ENCODE measurements around the gene SH2D3C. TPM values are rescaled to one million over a fixed set of nuclear protein-coding genes. Genes with fewer than 3 reads are reported as not detected.

SH2D3C gene
- total and polyA plus RNA-seq, 2 donors, result 18.2 to 25.1 TPM

GRCh38 chr9:127714951-127715469, 63.5 kb downstream of the SH2D3C start:
- WGBS, result 1% methylated on average over 44 of the region's 44 CpGs
- DNase-seq (ENCODE audit: low read depth in 6 of 9, low spot score in 9 of 9), result peak in 1 of 9 donors; percentile 26
- H3K27ac ChIP-seq (ENCODE audit: low read depth in 1 of 2, low read length in 1 of 2), result peak overlapping the region in 1 of 2 donors; percentile 36
- H3K4me3 ChIP-seq (ENCODE audit: low read length in 2 of 2), result peak overlapping the region; percentile 69 to 94
- peaks cover 15 to 38% of the 10 kb centered on the region in 2 donors for H3K4me1 ChIP-seq (ENCODE audit: control insufficient read depth in 2 of 2, insufficient read depth in 2 of 2, low read length in 2 of 2)
- H3K9me3 ChIP-seq (ENCODE audit: control insufficient read depth in 2 of 2, insufficient read depth in 1 of 2, low read length in 1 of 2), result peaks cover 0 to 9% of the 10 kb centered on the region in 2 donors
- H3K36me3 ChIP-seq (ENCODE audit: control insufficient read depth in 2 of 2, insufficient read depth in 2 of 2, low read length in 1 of 2), result no peaks in the 10 kb centered on the region
- H3K27me3 ChIP-seq (ENCODE audit: control insufficient read depth in 2 of 2, insufficient read depth in 1 of 2, low read length in 1 of 2), result peaks cover 0 to 12% of the 10 kb centered on the region in 2 donors

GRCh38 chr9:127714020-127714750, 64.3 kb downstream of the SH2D3C start:
- WGBS, result 88% methylated on average over 19 of the region's 19 CpGs

GRCh38 chr9:127712867-127713266, 65.6 kb downstream of the SH2D3C start:
- Histone ChIP-seq H3K9me3 (ENCODE audit: control insufficient read depth in 2 of 2, insufficient read depth in 1 of 2, low read length in 1 of 2) (peaks cover 0 to 13% of the 10 kb centered on the region in 2 donors), H3K27me3 (ENCODE audit: control insufficient read depth in 2 of 2, insufficient read depth in 1 of 2, low read length in 1 of 2) (peaks cover 0 to 12% of the 10 kb centered on the region in 2 donors), H3K4me3 (ENCODE audit: low read length in 2 of 2) (no peak overlapping the region), H3K36me3 (ENCODE audit: control insufficient read depth in 2 of 2, insufficient read depth in 2 of 2, low read length in 1 of 2) (no peaks in the 10 kb centered on the region), H3K27ac (ENCODE audit: low read depth in 1 of 2, low read length in 1 of 2) (no peak overlapping the region), H3K4me1 (ENCODE audit: control insufficient read depth in 2 of 2, insufficient read depth in 2 of 2, low read length in 2 of 2) (peaks cover 15 to 31% of the 10 kb centered on the region in 2 donors)
- no peak for DNase-seq (ENCODE audit: low read depth in 6 of 9, low spot score in 9 of 9)
- WGBS, result 96% methylated on average over 10 of the region's 10 CpGs

More at GRCh38 chr9:127714020-127714750, 64.3 kb downstream of the SH2D3C start:
- peaks cover 15 to 34% of the 10 kb centered on the region in 2 donors for H3K4me1 ChIP-seq (ENCODE audit: control insufficient read depth in 2 of 2, insufficient read depth in 2 of 2, low read length in 2 of 2)
- peaks cover 0 to 12% of the 10 kb centered on the region in 2 donors for H3K27me3 ChIP-seq (ENCODE audit: control insufficient read depth in 2 of 2, insufficient read depth in 1 of 2, low read length in 1 of 2)
- H3K9me3 ChIP-seq (ENCODE audit: control insufficient read depth in 2 of 2, insufficient read depth in 1 of 2, low read length in 1 of 2), result peaks cover 0 to 9% of the 10 kb centered on the region in 2 donors
- peak overlapping the region in 1 of 2 donors; percentile 69 for H3K4me3 ChIP-seq (ENCODE audit: low read length in 2 of 2)
- DNase-seq (ENCODE audit: low read depth in 6 of 9, low spot score in 9 of 9), result no peak
- H3K27ac ChIP-seq (ENCODE audit: low read depth in 1 of 2, low read length in 1 of 2), result no peak overlapping the region
- no peaks in the 10 kb centered on the region for H3K36me3 ChIP-seq (ENCODE audit: control insufficient read depth in 2 of 2, insufficient read depth in 2 of 2, low read length in 1 of 2)

- WGBS, result 97% methylated on average over 11 of the region's 11 CpGs
- Histone ChIP-seq H3K27me3 (ENCODE audit: control insufficient read depth in 2 of 2, insufficient read depth in 1 of 2, low read length in 1 of 2) (peaks cover 0 to 12% of the 10 kb centered on the region in 2 donors), H3K36me3 (ENCODE audit: control insufficient read depth in 2 of 2, insufficient read depth in 2 of 2, low read length in 1 of 2) (no peaks in the 10 kb centered on the region), H3K4me1 (ENCODE audit: control insufficient read depth in 2 of 2, insufficient read depth in 2 of 2, low read length in 2 of 2) (peaks cover 15 to 35% of the 10 kb centered on the region in 2 donors), H3K9me3 (ENCODE audit: control insufficient read depth in 2 of 2, insufficient read depth in 1 of 2, low read length in 1 of 2) (peaks cover 0 to 13% of the 10 kb centered on the region in 2 donors), H3K27ac (ENCODE audit: low read depth in 1 of 2, low read length in 1 of 2) (no peak overlapping the region), H3K4me3 (ENCODE audit: low read length in 2 of 2) (no peak overlapping the region)
- DNase-seq (ENCODE audit: low read depth in 6 of 9, low spot score in 9 of 9), result no peak
Measured at GRCh38 chr9:127712371-127712770, 66.1 kb downstream of the SH2D3C start.

GRCh38 chr9:127711831-127712274, 66.6 kb downstream of the SH2D3C start:
- Histone ChIP-seq H3K4me3 (ENCODE audit: low read length in 2 of 2) (no peak overlapping the region), H3K4me1 (ENCODE audit: control insufficient read depth in 2 of 2, insufficient read depth in 2 of 2, low read length in 2 of 2) (peaks cover 15 to 40% of the 10 kb centered on the region in 2 donors), H3K9me3 (ENCODE audit: control insufficient read depth in 2 of 2, insufficient read depth in 1 of 2, low read length in 1 of 2) (peaks cover 0 to 13% of the 10 kb centered on the region in 2 donors), H3K27ac (ENCODE audit: low read depth in 1 of 2, low read length in 1 of 2) (no peak overlapping the region), H3K27me3 (ENCODE audit: control insufficient read depth in 2 of 2, insufficient read depth in 1 of 2, low read length in 1 of 2) (peaks cover 0 to 12% of the 10 kb centered on the region in 2 donors), H3K36me3 (ENCODE audit: control insufficient read depth in 2 of 2, insufficient read depth in 2 of 2, low read length in 1 of 2) (no peaks in the 10 kb centered on the region)
- DNase-seq (ENCODE audit: low read depth in 6 of 9, low spot score in 9 of 9), result no peak
- WGBS, result 85% methylated on average over 11 of the region's 11 CpGs

GRCh38 chr9:127711226-127711701, 67.2 kb downstream of the SH2D3C start:
- Histone ChIP-seq H3K27me3 (ENCODE audit: control insufficient read depth in 2 of 2, insufficient read depth in 1 of 2, low read length in 1 of 2) (peaks cover 0 to 12% of the 10 kb centered on the region in 2 donors), H3K27ac (ENCODE audit: low read depth in 1 of 2, low read length in 1 of 2) (no peak overlapping the region), H3K36me3 (ENCODE audit: control insufficient read depth in 2 of 2, insufficient read depth in 2 of 2, low read length in 1 of 2) (no peaks in the 10 kb centered on the region), H3K4me1 (ENCODE audit: control insufficient read depth in 2 of 2, insufficient read depth in 2 of 2, low read length in 2 of 2) (peaks cover 14 to 43% of the 10 kb centered on the region in 2 donors), H3K9me3 (ENCODE audit: control insufficient read depth in 2 of 2, insufficient read depth in 1 of 2, low read length in 1 of 2) (peaks cover 0 to 13% of the 10 kb centered on the region in 2 donors), H3K4me3 (ENCODE audit: low read length in 2 of 2) (no peak overlapping the region)
- WGBS, result 23% methylated on average over 9 of the region's 9 CpGs
- DNase-seq (ENCODE audit: low read depth in 6 of 9, low spot score in 9 of 9), result peak in 2 of 9 donors; percentile 35 to 49

GRCh38 chr9:127710204-127710783, 68.2 kb downstream of the SH2D3C start:
- DNase-seq (ENCODE audit: low read depth in 6 of 9, low spot score in 9 of 9), result no peak
- Histone ChIP-seq H3K9me3 (ENCODE audit: control insufficient read depth in 2 of 2, insufficient read depth in 1 of 2, low read length in 1 of 2) (peaks cover 0 to 6% of the 10 kb centered on the region in 2 donors), H3K27ac (ENCODE audit: low read depth in 1 of 2, low read length in 1 of 2) (no peak overlapping the region), H3K4me1 (ENCODE audit: control insufficient read depth in 2 of 2, insufficient read depth in 2 of 2, low read length in 2 of 2) (peaks cover 11 to 38% of the 10 kb centered on the region in 2 donors), H3K4me3 (ENCODE audit: low read length in 2 of 2) (no peak overlapping the region), H3K36me3 (ENCODE audit: control insufficient read depth in 2 of 2, insufficient read depth in 2 of 2, low read length in 1 of 2) (no peaks in the 10 kb centered on the region), H3K27me3 (ENCODE audit: control insufficient read depth in 2 of 2, insufficient read depth in 1 of 2, low read length in 1 of 2) (peaks cover 0 to 12% of the 10 kb centered on the region in 2 donors)
- WGBS, result 98% methylated on average over 10 of the region's 10 CpGs

GRCh38 chr9:127708952-127709587, 69.4 kb downstream of the SH2D3C start:
- peaks cover 13 to 37% of the 10 kb centered on the region in 2 donors for H3K4me1 ChIP-seq (ENCODE audit: control insufficient read depth in 2 of 2, insufficient read depth in 2 of 2, low read length in 2 of 2)
- no peak overlapping the region for H3K4me3 ChIP-seq (ENCODE audit: low read length in 2 of 2)
- H3K27me3 ChIP-seq (ENCODE audit: control insufficient read depth in 2 of 2, insufficient read depth in 1 of 2, low read length in 1 of 2), result peaks cover 0 to 3% of the 10 kb centered on the region in 2 donors
- no peaks in the 10 kb centered on the region for H3K36me3 ChIP-seq (ENCODE audit: control insufficient read depth in 2 of 2, insufficient read depth in 2 of 2, low read length in 1 of 2)
- no peak for DNase-seq (ENCODE audit: low read depth in 6 of 9, low spot score in 9 of 9)
- WGBS, result 96% methylated on average over 8 of the region's 8 CpGs
- no peak overlapping the region for H3K27ac ChIP-seq (ENCODE audit: low read depth in 1 of 2, low read length in 1 of 2)
- peaks cover 0 to 4% of the 10 kb centered on the region in 2 donors for H3K9me3 ChIP-seq (ENCODE audit: control insufficient read depth in 2 of 2, insufficient read depth in 1 of 2, low read length in 1 of 2)

All from thymus (tissue), 11 donors.